Cardiac fibroblast (primary cell): ENCODE results near the gene STX10.
"Not testable (repeated sequence)": the region's sequence is repeated elsewhere in the genome, so short reads cannot be mapped to it uniquely, and the experiment has no call there.

ENCODE experiments used
- DNase-seq, 2 donors: peaks; one replicate each; pipeline versions ENCODE4 v3.0.0 to v3.0.0-alpha.2; 2010; ENCODE audit warnings: low read depth in 2 of 2
- H3K4me3 ChIP-seq, 2 donors: replicated peaks in 1 of 2; 1 replicate in 1 of 2; 2 replicates in 1 of 2; pipeline ENCODE4 v1.5.1; 2011; ENCODE audit warnings: low read depth in 2 of 2, low read length in 2 of 2, mild to moderate bottlenecking in 2 of 2, moderate library complexity in 1 of 2
- CTCF ChIP-seq: IDR thresholded peaks from one replicate; pipeline ENCODE4 v1.5.1; 2011; ENCODE audit warnings: low read depth, mild to moderate bottlenecking, low read length, inconsistent platforms

The STX10 gene

GRCh38 chr19:13152974-13153568 lies 2.9 kb upstream of the STX10 start:
- no peak for TF ChIP-seq CTCF
- H3K4me3 ChIP-seq, result peak overlapping the region; percentile 89 to 97
- DNase-seq, result peak; percentile 97 to 98

- DNase-seq, result no peak
- no peak for TF ChIP-seq CTCF
These were observed 2.3 kb upstream of the STX10 start for GRCh38 chr19:13152356-13152973.

GRCh38 chr19:13151605-13152355 lies 1.6 kb upstream of the STX10 start:
- peak overlapping the region; percentile 89 to 97 for H3K4me3 ChIP-seq
- DNase-seq, result peak; percentile 98 to 99
- no peak for TF ChIP-seq CTCF

More at GRCh38 chr19:13152356-13152973, 2.3 kb upstream of the STX10 start:
- H3K4me3 ChIP-seq, result peak overlapping the region; percentile 89 to 97

DNA sequence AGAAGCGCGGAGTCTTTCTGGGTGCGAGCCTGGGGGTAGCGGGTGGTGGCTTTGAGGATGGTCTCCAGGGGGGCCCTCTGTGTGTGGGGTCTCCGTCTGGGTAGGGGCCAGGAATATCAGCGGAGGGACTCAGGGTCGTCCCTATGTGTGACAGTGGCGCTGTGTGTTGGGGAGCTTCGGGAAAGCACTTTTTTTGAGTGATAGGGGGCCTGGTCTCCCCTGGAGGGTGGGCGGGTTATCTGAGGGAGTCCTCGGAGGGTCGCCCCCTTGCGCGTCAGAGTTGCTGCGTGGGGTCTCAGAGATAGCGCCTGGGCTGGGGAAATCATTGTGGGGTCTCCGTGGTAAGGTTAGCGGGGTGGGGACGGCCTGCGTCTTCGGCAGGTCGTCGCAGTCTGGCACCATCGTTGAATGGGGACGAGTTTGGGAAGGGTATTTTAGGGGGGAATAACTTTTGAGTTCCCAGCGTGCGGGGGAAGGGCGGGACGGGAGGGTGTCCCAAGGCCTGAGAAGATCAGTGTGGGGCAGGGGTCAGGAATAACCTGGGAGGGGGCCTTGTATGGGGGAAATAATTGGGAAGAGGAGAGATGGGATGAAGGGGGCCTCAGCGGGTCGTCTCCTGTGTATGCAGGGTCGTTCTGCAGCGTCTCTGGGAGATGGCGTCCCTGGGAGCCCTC lies 893 bp upstream of the STX10 start:
- H3K4me3 ChIP-seq, result peak overlapping the region; percentile 82 to 93
- no peak for TF ChIP-seq CTCF
- no peak for DNase-seq

DNA sequence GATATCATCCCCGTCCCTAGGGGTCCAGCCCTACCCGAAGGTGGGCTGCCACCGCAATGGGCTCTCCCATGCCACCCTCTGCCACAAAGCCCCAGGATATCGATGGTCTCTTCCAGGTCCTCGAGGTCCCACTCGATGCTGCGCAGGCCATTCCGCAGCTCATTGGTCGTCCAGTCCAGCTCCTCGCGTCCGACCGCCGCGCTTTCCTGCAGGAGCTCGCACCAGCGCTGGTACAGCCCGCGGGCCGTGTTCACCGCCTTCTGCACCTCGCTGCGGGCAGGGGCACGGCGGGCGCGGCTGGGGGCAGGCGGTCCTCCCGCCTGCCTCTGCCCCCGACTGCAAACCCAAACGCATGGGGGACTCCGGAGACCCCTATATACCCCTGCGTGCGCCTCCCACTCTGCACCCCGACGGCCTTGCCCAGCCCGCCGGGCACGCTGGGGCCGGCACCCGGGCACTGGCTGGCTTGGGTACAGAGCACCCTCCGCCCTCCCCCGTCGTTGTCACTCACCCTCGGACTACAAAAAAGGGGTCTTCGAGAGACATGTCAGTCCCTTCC lies 468 bp downstream of the STX10 start:
- DNase-seq, result peak; percentile 52 to 53
- peak overlapping the region; percentile 82 to 93 for H3K4me3 ChIP-seq
- no peak for TF ChIP-seq CTCF

- DNase-seq, result not testable (repeated sequence)
- peak overlapping the region; percentile 82 to 93 for H3K4me3 ChIP-seq
These were observed 975 bp downstream of the STX10 start for GRCh38 chr19:13149173-13149627.
